Measurements from ENCODE around the gene GRM4.

GRM4 gene

DNA sequence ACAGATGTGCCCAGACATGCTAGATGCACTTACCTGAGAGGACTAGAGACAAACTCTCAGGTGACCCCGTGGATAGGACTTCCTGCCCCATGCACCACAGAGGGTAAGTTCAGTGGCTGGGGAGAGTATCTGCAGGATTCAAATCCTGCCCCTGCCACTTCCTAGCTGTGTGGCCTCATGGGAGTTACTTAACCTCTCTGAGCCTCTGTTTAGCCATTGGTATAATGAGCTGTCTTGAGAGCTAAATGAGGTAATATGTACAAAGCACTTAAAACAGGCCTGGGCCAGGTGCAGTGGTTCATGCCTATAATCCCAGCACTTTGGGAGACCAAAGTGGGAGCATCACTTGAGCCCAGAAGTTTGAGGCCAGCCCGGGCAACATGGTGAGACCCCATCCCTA, 59.3 kb downstream of the GRM4 start:
- no peak for DNase-seq (ENCODE audit: low read depth in 4 of 4, low spot score in 1 of 4)

DNA sequence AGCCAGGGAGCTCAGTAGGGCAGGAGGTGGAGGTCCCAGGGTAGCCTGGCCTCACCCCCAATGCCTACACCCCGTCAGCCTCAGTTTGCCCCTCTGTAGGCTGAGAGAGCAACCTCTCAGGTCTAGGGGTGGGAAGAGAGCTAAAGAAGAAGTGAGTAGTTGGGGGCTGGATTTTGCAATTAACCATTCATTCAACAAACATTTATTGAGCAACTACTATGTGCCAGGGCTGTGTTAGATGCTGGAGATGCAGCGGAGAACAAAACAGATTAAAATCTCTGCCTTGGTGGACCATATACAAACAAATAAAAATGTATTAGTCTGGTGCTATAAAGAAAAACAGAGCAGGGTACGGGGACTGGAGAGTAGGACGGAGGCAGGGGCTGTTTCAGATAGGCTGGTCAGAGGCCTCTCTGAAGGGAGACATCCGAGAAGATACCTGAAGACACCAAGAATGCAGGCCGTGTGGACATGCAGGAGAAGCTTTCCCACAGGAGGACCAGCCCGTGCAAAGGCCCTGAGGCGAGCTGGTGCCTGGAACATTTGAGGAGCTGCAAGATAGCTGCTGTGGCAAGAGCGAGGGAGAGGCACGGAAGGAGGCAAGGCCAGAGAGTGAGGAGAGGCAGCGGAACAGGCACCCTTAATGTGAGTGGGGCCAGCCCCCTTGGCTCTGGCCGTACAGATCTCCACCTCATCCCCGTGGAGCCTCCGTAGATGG, 60.3 kb downstream of the GRM4 start:
- DNase-seq (ENCODE audit: low read depth in 4 of 4, low spot score in 1 of 4), result no peak

DNA sequence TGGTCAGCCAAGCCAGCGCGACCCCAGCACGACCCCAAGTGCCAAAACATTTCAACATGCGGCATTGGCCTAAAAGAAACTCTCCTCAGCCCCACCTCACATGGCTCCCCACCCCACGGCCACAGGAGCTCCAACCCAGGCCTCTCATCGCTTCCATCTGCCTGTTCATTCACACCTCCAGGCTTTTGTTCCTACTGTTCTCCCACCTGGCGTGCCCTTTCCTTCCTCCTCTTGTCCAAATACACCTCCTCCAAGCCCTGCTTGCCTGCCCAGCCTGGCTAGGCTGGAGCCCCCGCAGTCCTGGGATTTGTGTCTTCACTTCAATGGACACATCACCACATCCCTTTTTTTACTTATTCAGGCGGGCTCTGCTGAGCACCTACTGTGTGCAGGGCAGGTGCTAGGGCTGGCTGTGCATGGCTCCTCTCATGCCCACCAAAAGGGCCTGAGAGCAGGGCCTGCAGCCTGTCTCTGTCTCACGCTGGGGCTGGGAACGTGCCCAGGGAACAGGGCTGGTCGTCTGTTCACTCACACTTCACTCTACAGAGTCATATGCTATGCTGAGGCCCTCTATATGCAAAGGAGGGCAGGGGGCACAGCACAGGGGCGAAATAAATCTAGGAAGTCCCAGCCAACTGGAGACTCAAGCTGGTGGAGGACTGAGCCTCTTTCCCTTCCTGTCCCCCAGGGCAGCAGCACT, 61.1 kb downstream of the GRM4 start:
- DNase-seq (ENCODE audit: low read depth in 4 of 4, low spot score in 1 of 4), result no peak

DNA sequence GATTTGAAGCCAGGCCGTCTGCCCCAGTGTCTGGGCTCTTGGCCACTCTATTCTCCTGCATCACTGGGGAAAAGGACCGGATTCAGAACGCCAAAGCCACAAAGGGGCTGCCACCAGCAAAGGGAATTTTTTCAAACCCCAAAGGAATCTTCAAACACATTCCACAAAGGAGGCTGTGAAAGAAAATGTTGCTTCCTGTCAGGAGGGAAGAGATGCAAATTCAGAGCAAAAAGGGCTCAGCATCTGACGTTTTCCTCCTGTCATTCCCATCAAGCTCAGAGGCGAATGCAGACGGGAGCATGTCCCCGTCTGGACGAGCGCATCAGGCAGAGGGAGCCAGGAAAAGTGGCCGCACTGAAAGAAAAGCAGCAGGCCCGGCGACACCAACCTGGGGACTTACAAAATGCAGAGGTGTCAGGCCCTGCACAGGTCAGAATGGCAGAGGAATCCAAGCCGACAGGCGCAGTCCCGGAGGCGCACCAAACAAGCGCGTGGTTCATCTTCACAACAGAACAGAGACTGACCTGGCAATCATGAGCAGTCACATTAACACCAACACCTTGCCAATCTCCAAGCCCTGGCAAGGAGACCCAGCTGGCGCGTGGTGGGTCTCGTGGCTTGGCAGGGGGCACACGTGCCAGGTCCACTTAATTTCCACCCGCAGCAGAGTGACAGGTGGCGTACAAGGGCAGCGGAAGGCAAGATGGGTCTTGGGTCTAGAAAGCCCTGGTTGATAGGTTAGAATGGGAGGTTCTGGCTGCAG, 62.8 kb downstream of the GRM4 start:
- no peak for DNase-seq (ENCODE audit: low read depth in 4 of 4, low spot score in 1 of 4)

DNA sequence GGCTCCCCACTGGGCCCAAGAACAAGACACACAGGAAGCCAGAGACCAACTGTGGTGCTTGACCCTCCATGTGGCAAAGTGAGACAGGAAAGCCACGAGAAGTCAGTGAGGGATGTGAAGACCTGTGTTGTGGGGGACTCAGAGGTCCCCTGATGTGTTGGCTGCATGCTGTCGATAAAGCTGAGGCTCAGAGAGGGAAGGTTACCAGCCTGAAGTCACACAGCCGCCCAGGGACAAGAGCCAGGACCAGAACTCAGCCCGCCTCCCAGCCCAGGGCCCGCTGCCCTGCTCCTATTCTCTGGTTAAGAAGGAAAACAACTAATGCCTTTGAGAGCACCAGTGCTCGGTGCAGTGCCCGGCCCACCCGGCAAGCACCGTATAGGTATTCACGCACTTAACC, 63.5 kb downstream of the GRM4 start:
- DNase-seq (ENCODE audit: low read depth in 4 of 4, low spot score in 1 of 4), result no peak

DNA sequence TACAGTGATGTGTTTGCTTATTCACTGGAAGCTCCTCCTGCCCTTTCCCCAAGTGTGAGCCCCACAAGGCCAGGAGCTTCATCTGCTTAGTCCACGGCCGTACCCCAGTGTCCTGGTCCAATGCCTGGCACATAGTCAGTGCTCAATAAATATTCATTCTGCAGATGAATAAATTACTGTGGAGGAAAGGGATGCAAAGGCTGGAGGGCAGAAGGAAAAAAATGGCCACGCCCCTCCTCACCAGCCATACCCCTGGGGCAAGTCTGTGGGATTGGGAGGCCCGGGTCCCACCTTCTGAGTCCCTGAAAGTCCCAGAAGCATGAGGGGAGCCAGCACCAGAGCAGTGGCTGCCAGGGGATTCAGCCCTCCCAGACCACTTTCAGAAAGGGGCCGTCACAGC, 65.5 kb downstream of the GRM4 start:
- DNase-seq (ENCODE audit: low read depth in 4 of 4, low spot score in 1 of 4), result no peak

DNA sequence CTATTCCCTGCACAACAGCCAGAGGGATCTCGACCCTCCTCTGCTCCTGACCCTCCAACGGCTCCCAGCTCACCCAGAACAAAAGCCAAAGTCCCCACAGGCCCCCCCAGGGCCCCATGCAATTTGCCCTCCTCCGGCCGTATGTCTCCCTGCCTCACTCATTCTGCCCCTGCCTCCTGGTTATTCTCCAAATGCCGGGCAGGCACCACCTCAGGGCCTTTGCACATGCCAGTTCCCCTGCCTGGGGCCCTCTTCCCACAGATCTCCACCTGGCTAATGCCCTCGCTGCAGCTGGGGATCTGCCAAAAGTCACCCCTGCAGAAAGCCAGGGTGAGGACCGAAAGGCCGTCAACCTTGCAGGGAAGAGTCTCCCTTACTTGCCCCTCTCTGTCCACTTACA, 66.0 kb downstream of the GRM4 start:
- DNase-seq (ENCODE audit: low read depth in 4 of 4, low spot score in 1 of 4), result no peak

DNA sequence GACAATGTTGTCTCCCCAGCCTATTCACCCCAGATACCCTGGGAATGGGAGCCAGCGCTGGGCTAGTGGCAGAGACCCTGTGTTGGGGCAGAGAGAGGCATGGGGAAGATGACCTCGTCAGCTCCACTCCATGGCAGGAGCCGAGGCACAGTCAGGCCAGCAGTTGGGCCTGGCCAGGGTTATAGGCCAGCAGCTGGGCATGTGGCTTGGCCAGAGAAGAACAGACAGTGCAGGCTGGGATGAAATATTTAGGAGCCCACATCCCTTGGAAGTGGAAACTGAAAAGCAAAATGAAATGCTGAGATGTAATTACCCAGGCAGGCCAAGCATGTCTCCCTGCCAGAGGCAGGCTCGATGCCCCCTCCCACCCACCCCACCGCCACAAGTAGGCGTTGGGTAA, 70.0 kb downstream of the GRM4 start:
- no peak for DNase-seq (ENCODE audit: low read depth in 4 of 4, low spot score in 1 of 4)

DNA sequence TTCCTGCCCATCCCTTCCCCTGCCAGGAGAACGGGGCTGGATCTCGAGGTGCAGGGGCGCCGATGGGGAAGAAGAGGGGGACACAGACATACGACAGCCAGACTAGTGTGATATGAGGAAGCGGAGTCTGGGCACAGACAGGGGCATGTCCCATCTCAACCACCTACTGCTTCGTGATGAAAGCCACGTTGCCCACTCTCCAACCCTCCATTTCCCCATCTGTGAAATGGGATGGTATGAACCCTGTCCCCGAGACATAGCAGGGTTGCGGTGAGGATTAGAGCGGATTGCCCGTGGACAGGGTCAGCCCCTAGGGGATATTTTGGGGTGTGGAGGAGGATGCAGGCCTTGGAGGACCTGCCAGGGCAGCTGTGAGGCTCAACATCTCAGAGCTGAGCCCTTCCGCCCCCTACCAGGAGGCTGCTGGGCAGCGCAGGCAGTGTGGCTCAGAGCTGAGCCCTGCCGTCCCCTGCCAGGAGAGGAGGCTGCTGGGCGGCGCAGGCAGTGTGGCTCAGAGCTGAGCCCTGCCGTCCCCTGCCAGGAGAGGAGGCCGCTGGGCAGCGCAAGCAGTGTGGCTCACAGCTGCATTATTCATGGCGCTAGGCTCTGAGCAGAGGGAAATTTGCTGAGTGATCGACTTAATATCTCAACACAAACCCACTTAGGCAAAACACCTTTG, 71.7 kb downstream of the GRM4 start:
- DNase-seq (ENCODE audit: low read depth in 4 of 4, low spot score in 1 of 4), result no peak

DNA sequence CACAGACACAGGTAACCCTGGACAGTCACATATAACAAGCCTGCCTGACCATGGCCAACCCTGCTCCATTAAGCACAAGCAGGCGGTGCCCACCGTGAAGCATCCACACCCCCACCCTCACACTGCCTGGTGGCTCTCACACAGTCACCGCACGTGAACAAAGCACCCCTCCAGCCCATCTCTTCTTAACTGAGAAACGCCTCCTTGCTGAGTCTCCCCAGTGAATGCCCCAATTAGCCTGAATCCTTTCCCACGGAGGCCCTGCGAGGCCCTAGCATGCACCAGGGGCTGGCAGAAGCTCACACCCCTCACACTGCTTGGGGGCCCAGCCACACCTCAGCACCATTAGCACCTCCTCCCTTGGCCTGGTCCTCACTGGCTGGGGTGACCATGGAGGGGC, 72.3 kb downstream of the GRM4 start:
- no peak for DNase-seq (ENCODE audit: low read depth in 4 of 4, low spot score in 1 of 4)

DNA sequence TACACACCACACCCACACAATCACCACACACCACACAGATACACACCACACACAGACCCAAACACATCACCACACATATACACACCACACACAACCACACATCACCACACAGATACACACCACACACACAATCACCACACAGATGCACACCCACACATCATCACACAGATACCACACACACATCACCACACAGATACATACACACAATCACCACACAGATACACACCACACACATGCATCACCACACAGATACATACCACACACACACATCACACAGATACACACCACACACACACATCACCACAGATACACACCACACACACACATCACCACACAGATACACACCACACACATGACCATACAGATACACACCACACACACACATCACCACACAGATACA, 73.2 kb downstream of the GRM4 start:
- DNase-seq (ENCODE audit: low read depth in 4 of 4, low spot score in 1 of 4), result no peak

DNA sequence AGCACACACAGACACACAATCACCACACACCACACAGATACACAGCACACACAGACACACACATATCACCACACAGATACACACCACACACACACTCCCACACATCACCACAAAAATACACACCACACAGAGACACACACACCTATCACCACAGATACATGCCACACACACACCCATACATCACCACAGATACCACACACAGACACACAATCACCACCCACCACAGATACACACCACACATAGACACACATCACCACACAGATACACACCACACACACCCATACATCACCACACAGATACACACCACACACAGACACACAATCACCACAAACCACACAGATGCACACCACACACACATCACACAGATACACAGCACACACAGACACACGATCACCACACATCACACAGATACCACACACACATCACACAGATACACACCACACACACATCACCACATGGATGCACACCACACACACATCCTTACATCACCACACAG, 74.0 kb downstream of the GRM4 start:
- DNase-seq (ENCODE audit: low read depth in 4 of 4, low spot score in 1 of 4), result no peak

DNA sequence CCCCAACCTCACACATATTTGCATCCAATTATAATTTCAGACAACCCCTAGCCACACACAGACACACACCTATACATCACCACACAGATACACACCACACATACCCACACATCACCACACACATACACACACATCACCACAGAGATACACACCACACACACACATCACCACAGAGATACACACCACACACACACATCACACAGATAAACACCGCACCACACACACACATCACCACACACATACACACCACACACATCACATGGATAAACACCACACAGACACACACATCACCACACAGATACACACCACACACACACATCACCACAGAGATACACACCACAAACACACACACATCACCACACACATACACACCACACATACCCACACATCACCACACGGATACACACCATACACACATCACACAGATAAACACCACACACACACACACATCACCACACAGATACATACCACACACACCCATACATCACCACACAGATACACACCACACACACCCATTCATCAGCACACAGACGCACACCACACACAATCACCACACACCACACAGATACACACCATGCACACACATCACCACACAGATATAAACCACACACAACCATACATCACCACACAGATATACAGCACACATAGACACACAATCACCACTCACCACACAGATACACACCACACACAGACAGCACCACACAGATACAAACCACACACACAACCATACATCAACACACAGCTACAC, 74.6 kb downstream of the GRM4 start:
- no peak for DNase-seq (ENCODE audit: low read depth in 4 of 4, low spot score in 1 of 4)

DNA sequence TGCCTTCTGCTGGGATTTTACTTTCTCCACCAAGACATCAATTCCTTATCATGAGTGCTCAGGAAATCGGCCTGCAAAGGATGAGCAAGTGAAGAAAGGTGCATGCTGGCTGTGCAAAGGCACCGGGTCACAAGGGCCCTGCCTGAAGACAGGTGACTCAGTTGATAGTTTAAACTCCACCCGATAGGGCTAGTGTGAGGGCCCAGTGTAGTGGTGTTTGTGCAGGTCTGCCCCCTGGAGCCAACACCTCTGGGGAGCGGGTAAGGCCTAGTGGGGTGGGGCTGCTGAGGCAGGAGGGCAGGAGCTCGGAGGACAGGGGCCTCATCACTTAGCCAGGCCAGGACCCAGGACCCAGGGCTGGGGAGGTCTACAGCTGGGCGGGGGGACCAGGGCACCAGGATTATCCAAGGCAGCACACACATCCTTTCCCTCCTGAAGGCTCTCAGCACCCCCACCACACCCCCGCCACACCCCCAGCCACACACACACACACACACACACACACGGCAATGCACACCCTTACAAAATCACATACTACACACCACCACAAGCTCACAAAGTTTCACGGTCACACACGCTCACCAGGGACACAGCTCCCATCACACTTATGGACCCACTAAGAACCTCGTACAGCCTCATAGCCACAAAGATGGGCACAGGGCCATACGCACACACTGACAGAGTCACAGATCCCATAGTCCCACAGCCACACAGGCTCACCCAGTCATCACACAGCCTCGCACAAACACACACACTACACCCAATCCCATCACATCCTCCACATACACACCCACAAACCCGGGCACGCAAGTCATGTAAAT, 75.4 kb downstream of the GRM4 start:
- no peak for DNase-seq (ENCODE audit: low read depth in 4 of 4, low spot score in 1 of 4)

DNA sequence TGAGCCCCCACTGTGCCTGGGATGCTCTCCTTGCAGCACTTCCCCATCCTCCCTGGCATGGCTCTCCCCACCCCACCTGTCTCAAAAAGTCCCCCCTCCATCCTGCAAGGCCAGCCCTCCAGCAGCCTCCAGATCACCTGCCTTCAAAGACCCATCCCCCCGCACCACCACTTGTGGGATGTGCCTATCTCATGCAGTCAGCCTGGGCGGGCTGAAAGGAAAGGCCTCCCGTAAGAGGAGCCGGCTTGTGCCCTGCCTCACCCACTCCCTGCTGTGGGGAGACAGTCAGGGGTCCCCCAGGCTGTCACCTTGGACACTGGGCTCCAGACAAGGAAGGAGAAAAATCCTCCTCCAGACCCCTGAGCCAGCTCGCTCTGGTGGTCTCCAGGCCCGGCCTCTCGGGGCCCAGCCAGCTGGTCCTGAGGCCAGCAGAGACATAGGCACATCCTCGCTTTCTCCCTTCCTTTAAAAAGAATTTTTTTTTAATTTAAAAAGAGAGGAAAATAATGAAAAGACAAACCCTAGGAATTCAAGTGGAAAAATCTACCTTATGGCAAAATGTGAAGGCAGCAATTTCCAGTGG, 77.3 kb downstream of the GRM4 start:
- DNase-seq (ENCODE audit: low read depth in 4 of 4, low spot score in 1 of 4), result no peak

DNA sequence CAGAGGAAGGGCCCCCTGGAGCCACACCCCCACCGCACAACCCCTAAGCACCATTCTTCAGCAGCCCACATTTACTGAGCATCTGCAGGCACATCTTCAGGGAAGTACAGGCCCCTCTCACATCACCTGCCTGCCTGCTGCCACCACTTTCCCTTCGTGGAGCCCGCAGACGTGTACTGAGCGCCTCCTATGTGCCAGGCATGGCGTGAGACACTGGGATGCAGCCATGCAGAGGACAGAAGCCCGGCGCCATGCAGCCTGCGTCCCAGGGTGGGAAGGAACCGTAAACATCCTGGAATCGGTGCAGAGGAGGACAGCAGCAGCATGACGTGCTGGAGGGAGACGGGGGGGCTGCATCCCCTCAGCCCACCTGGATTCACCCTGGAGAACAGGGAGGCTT, 78.1 kb downstream of the GRM4 start:
- DNase-seq (ENCODE audit: low read depth in 4 of 4, low spot score in 1 of 4), result no peak

DNA sequence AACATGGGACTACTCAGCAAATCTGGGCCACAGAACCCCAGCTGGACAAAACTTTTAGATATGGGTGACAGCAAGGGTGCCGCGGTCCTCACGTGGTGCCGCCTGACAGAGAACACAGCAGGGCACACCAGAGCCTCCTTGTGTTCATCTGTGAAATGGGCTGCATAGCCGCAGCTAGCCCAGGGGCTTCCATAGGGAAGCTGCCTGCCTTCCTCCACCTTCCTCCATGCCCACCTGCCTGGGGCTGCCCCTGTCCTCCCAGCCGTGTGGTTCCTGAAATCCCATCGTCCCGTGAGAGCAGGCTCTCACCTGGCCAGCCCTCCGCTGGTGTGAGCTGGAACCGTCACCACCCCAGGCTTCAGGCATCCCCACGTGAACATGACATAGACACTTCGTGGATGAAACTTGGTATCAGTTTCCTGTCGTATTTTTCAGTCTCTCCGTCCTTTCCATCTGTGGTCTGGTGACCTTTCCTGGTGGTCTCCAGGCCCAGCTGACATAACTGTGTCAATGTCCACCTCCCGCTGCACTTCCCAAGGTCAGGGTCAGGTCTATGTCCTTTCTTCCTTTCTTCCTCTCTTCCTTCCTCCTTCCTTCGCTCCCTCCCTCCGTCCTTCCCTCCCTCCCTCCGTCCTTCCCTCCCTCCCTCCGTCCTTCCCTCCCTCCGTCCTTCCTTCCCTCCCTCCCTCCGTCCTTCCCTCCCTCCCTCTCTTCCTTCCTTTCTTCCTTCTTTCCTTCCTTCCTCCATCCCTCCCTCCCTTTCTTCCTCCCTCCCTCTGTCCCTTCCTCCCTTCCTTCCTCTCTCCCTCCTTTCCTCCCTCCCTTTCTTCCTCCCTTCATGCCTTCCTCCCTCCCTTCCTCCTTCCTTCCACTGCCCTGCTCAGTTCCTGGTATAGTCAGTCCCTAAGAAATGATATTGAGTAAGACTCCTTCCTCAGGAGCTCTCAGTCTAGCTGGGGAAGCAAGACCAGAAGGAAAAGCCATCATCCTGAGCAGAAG, 78.8 kb downstream of the GRM4 start:
- no peak for DNase-seq (ENCODE audit: low read depth in 4 of 4, low spot score in 1 of 4)

DNA sequence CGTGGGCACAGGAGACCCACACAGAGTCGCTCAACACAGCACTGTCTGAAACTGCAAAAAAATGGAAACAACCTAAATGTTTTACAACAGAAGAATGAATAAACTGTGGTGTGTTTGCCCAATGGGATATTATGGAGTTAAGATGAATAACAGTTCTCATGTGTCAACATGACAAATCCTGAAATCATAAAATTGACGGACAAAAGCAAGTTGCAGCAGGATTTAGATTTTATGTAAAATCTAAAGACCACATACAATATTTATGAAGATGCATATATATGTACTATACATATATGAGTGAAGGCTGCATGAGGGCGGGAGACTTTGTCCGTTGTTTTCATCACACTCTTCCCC, 79.7 kb downstream of the GRM4 start:
- DNase-seq (ENCODE audit: low read depth in 4 of 4, low spot score in 1 of 4), result no peak

Data from stimulated activated CD4-positive, alpha-beta T cell treated with anti-CD3 and anti-CD28 coated beads, Interleukin-1b, Interleukin-23, amount 100 ng/mL, for 24 hours (primary cell).